ENCODE results near the gene SRP19. TPM values are rescaled to one million over a fixed set of nuclear protein-coding genes. Genes with fewer than 3 reads are reported as not detected.
"Not testable (repeated sequence)": the region's sequence is repeated elsewhere in the genome, so short reads cannot be mapped to it uniquely, and the experiment has no call there.

SRP19 gene
- total and polyA plus RNA-seq, 12 donors, result 18.4 to 247 (median 77.1) TPM

- 36 to 48% (median 45%) methylated on average over 8 of the region's 8 CpGs for WGBS, 4 donors
- Histone ChIP-seq H3K9me3 (replicated peaks in 1 of 3) (no peaks in the 10 kb centered on the region), H3K4me3 (no peak overlapping the region), H3K36me3 (replicated peaks in 1 of 2) (no peaks in the 10 kb centered on the region), H3K27ac (peak overlapping the region in 3 of 5 donors; percentile 4 to 54 (median 10)), H3K4me1 (replicated peaks in 1 of 2) (peaks cover 0 to 4% of the 10 kb centered on the region in 2 donors), H3K27me3 (no peaks in the 10 kb centered on the region)
- intact Hi-C loops (cut with DNase I), result no loop called here
- peak in 4 of 7 donors; percentile 23 to 30 (median 30) for DNase-seq
- TF ChIP-seq POLR2A (IDR thresholded peaks at IDR 0.05) (peak in 1 of 2 donors; percentile 13), CTCF (IDR thresholded peaks at IDR 0.05) (peak; percentile 42 to 74 (median 62))
Observed at GRCh38 chr5:112848116-112848811, 12.8 kb upstream of the SRP19 start.

- Histone ChIP-seq H3K4me1 (replicated peaks in 1 of 2) (peaks cover 0 to 4% of the 10 kb centered on the region in 2 donors), H3K4me3 (no peak overlapping the region), H3K27me3 (no peaks in the 10 kb centered on the region), H3K9me3 (replicated peaks in 1 of 3) (no peaks in the 10 kb centered on the region), H3K36me3 (replicated peaks in 1 of 2) (no peaks in the 10 kb centered on the region), H3K27ac (no peak overlapping the region)
- TF ChIP-seq CTCF (IDR thresholded peaks at IDR 0.05), result no peak
- WGBS, 4 donors, result 61 to 75% (median 66%) methylated on average over 2 of the region's 2 CpGs
- intact Hi-C loops (cut with DNase I), result no loop called here
- no peak for DNase-seq
Observed at GRCh38 chr5:112849912-112850311, 11.2 kb upstream of the SRP19 start.

- no peak for DNase-seq
- Histone ChIP-seq H3K4me3 (no peak overlapping the region), H3K36me3 (replicated peaks in 1 of 2) (no peaks in the 10 kb centered on the region), H3K27ac (no peak overlapping the region), H3K4me1 (replicated peaks in 1 of 2) (no peaks in the 10 kb centered on the region), H3K9me3 (replicated peaks in 1 of 3) (no peaks in the 10 kb centered on the region), H3K27me3 (no peaks in the 10 kb centered on the region)
- TF ChIP-seq CTCF (IDR thresholded peaks at IDR 0.05), result no peak
- WGBS, 4 donors, result 61 to 81% (median 73%) methylated on average over 1 of the region's 1 CpG
- intact Hi-C loops (cut with DNase I), result no loop called here
Observed at GRCh38 chr5:112854651-112855050, 6.4 kb upstream of the SRP19 start.

GRCh38 chr5:112857866-112858265 lies 3.2 kb upstream of the SRP19 start:
- Histone ChIP-seq H3K4me1 (replicated peaks in 1 of 2) (peaks cover 9 to 17% of the 10 kb centered on the region in 2 donors), H3K27ac (no peak overlapping the region), H3K36me3 (replicated peaks in 1 of 2) (no peaks in the 10 kb centered on the region), H3K4me3 (no peak overlapping the region), H3K9me3 (replicated peaks in 1 of 3) (no peaks in the 10 kb centered on the region), H3K27me3 (no peaks in the 10 kb centered on the region)
- no peak for DNase-seq
- intact Hi-C loops (cut with DNase I), result no loop called here
- TF ChIP-seq CTCF (IDR thresholded peaks at IDR 0.05) (no peak), POLR2A (IDR thresholded peaks at IDR 0.05) (no peak)

- DNase-seq; H3K27me3 ChIP-seq; H3K9me3 ChIP-seq (replicated peaks in 1 of 3): not testable (repeated sequence)
- intact Hi-C loops (cut with DNase I), result loop anchor here in 1 of 2 donors (10.0 kb wide), 1 partner anchor 64 kb away; the partner anchor contains the start of gene REEP5
- peaks cover 0 to 17% of the 10 kb centered on the region in 2 donors for H3K36me3 ChIP-seq (replicated peaks in 1 of 2)
- 70 to 75% (median 72%) methylated on average over 11 of the region's 11 CpGs for WGBS, 4 donors
- peak overlapping the region in 3 of 4 donors; percentile 38 to 82 (median 65) for H3K4me3 ChIP-seq
- peaks cover 9 to 31% of the 10 kb centered on the region in 2 donors for H3K4me1 ChIP-seq (replicated peaks in 1 of 2)
- H3K27ac ChIP-seq, result peak overlapping the region in 4 of 5 donors; percentile 29 to 86 (median 82)
Observed at GRCh38 chr5:112860571-112860928, 537 bp upstream of the SRP19 start.

Data from adrenal gland (tissue), 12 donors.